Neural cell (in vitro differentiated cells): ENCODE results near the gene CAMK1. TPM values are rescaled to one million over a fixed set of nuclear protein-coding genes. Genes with fewer than 3 reads are reported as not detected.

Experiments
- H2AFZ ChIP-seq: fragments of 200-600, 300-800 bp; sonication (generic), shearing (Covaris generic); 2 replicates; pipeline ENCODE4 v1.6.0; 2014; ENCODE audit warnings: low read depth, mild to moderate bottlenecking, antibody characterized with exemption, low read length, moderate library complexity
- H3F3A ChIP-seq: fragments of 200-600 bp; shearing (Covaris generic); 2 replicates; pipeline ENCODE4 v1.6.1; 2016; ENCODE audit warnings: mild to moderate bottlenecking, moderate library complexity, mixed read lengths, antibody characterized with exemption, low read length; ENCODE audit not compliant: insufficient read depth, poor library complexity, severe bottlenecking
- H3K27ac ChIP-seq: fragments of 200-600, 300-800 bp; sonication (generic), shearing (Covaris generic); 2 replicates; pipeline ENCODE4 v1.5.1; 2014; ENCODE audit warnings: mild to moderate bottlenecking, low read length, moderate library complexity
- H3K27me3 ChIP-seq: fragments of 300-800, 200-600 bp; sonication (generic), shearing (Covaris generic); 2 replicates; pipeline ENCODE4 v1.6.0; 2014; ENCODE audit warnings: mild to moderate bottlenecking, low read depth, low read length, moderate library complexity; ENCODE audit not compliant: insufficient read depth
- H3K36me3 ChIP-seq: fragments of 300-800, 200-600 bp; sonication (generic), shearing (Covaris generic); 2 replicates; pipeline ENCODE4 v1.5.1; 2014; ENCODE audit warnings: mild to moderate bottlenecking, antibody characterized with exemption, low read length, moderate library complexity; ENCODE audit not compliant: insufficient read depth
- H3K4me2 ChIP-seq: fragments of 300-800, 200-600 bp; sonication (generic), shearing (Covaris generic); 2 replicates; pipeline ENCODE4 v1.6.0; 2014; ENCODE audit warnings: mild to moderate bottlenecking, low read length
- H3K4me3 ChIP-seq: fragments of 300-800, 200-600 bp; sonication (generic), shearing (Covaris generic); 2 replicates; pipeline ENCODE4 v1.5.1; 2014; ENCODE audit warnings: mild to moderate bottlenecking, low read length, moderate library complexity
- H3K79me2 ChIP-seq: fragments of 200-600 bp; shearing (Covaris generic); replicated peaks from 2 replicates; pipeline ENCODE4 v1.6.0; 2014; ENCODE audit warnings: mild to moderate bottlenecking, low read length, moderate library complexity; ENCODE audit not compliant: insufficient read depth
- H3K9ac ChIP-seq: fragments of 300-800, 200-600 bp; sonication (generic), shearing (Covaris generic); 2 replicates; pipeline ENCODE4 v1.6.1; 2016; ENCODE audit warnings: mild to moderate bottlenecking, low read length, mixed read lengths
- H3K9me2 ChIP-seq: fragments of 200-600 bp; shearing (Covaris generic); 2 replicates; pipeline ENCODE4 v1.6.1; 2016; ENCODE audit warnings: mild to moderate bottlenecking, low read length, mixed read lengths; ENCODE audit not compliant: insufficient read depth
- H3K9me3 ChIP-seq: fragments of 200-600, 300-800 bp; sonication (generic), shearing (Covaris generic); 2 replicates; pipeline ENCODE4 v1.6.1; 2016; ENCODE audit warnings: mild to moderate bottlenecking, mixed run types, low read length, moderate library complexity, mixed read lengths
- H4K20me1 ChIP-seq: fragments of 200-600 bp; shearing (Covaris generic); 2 replicates; pipeline ENCODE4 v1.6.1; 2016; ENCODE audit warnings: mild to moderate bottlenecking, mixed run types; ENCODE audit not compliant: insufficient read depth
- CTCF ChIP-seq: fragments of 450-650 bp; IDR thresholded peaks from 2 replicates; pipeline ENCODE4 v1.5.1; 2014; ENCODE audit warnings: antibody characterized with exemption, mild to moderate bottlenecking, moderate library complexity; ENCODE audit not compliant: poor library complexity, severe bottlenecking
- EP300 ChIP-seq: fragments of 450-650 bp; conservative IDR thresholded peaks from 2 replicates; pipeline ENCODE4 v1.6.1; 2014; ENCODE audit warnings: antibody characterized with exemption, mild to moderate bottlenecking, moderate library complexity; ENCODE audit not compliant: poor library complexity, severe bottlenecking
- EZH2 ChIP-seq: fragments of 200-600, 300-800 bp; shearing (Covaris generic), sonication (generic); IDR thresholded peaks from 2 replicates; pipeline ENCODE4 v1.6.1; 2014; ENCODE audit warnings: antibody characterized with exemption, low read length, borderline replicate concordance, mild to moderate bottlenecking; ENCODE audit not compliant: insufficient read depth, poor library complexity, severe bottlenecking
- MXI1 ChIP-seq: fragments of 450-650 bp; conservative IDR thresholded peaks from 2 replicates; pipeline ENCODE4 v1.6.1; 2014; ENCODE audit warnings: antibody characterized with exemption, mild to moderate bottlenecking; ENCODE audit not compliant: poor library complexity, severe bottlenecking
- POLR2AphosphoS5 ChIP-seq: IDR thresholded peaks from 2 replicates; pipeline ENCODE4 v1.6.1; 2012
- RAD21 ChIP-seq: fragments of 450-650 bp; conservative IDR thresholded peaks from 2 replicates; pipeline ENCODE4 v1.6.1; 2014; ENCODE audit warnings: antibody characterized with exemption, mild to moderate bottlenecking, moderate library complexity
- REST ChIP-seq: IDR thresholded peaks from 2 replicates; pipeline ENCODE4 v1.6.1; 2012; ENCODE audit warnings: borderline replicate concordance
- SMC3 ChIP-seq: fragments of 450-650 bp; conservative IDR thresholded peaks from 2 replicates; pipeline ENCODE4 v1.6.1; 2014; ENCODE audit warnings: antibody characterized with exemption, mild to moderate bottlenecking, moderate library complexity; ENCODE audit not compliant: poor library complexity
- TAF1 ChIP-seq: IDR thresholded peaks from 2 replicates; pipeline ENCODE4 v1.6.1; 2012; ENCODE audit warnings: low read depth
- polyA plus RNA-seq: library from polyadenylated mRNA; depleted of rRNA; stranded (reverse); fragments of >200 nt; gene quantifications from 2 replicates; pipeline ENCODE4 v1.2.3, GENCODE V29; 2014

Gene CAMK1
- polyA plus RNA-seq, 1 donor from 2014 or later, result 18.7 TPM

GRCh38 chr3:9809615-9810432 is 40.1 kb upstream of the CAMK1 start, which contains the start of gene TTLL3:
Gene TTLL3 (plus strand): TSS chr3:9810262. CDS start chr3:9810662, 400 bp downstream.
- no peak for TF ChIP-seq CTCF
- no peak for TF ChIP-seq SMC3
- TF ChIP-seq RAD21, result no peak
- TF ChIP-seq EP300, result no peak
- TF ChIP-seq TAF1, result no peak
- TF ChIP-seq POLR2AphosphoS5, result peak; percentile 17
- Histone ChIP-seq H3K4me2 (peak within 1 kb of the TSS; percentile 10), H3F3A (no peaks in the 10 kb centered on the region), H4K20me1 (no peaks in the 10 kb centered on the region), H3K27me3 (no peaks in the 10 kb centered on the region), H3K9me3 (no peaks in the 10 kb centered on the region), H3K4me3 (peak within 1 kb of the TSS; percentile 66), H3K27ac (no peak within 1 kb of the TSS), H2AFZ (peak within 1 kb of the TSS; percentile 52), H3K36me3 (no peaks in the 10 kb centered on the region), H3K79me2 (no peaks in the 10 kb centered on the region), H3K9ac (peak within 1 kb of the TSS; percentile 66), H3K9me2 (no peaks in the 10 kb centered on the region)

GRCh38 chr3:9809239-9809614 is 39.5 kb upstream of the CAMK1 start:
- Histone ChIP-seq H2AFZ (peak overlapping the region; percentile 52), H3K9me2 (no peaks in the 10 kb centered on the region)
- TF ChIP-seq EP300, result no peak
- no peak for TF ChIP-seq MXI1
- no peak for TF ChIP-seq EZH2
- TF ChIP-seq RAD21, result no peak
- no peak for TF ChIP-seq CTCF
- no peak for TF ChIP-seq REST
- no peak for TF ChIP-seq POLR2AphosphoS5
- TF ChIP-seq SMC3, result no peak
- TF ChIP-seq TAF1, result no peak

More at GRCh38 chr3:9809239-9809614, 39.5 kb upstream of the CAMK1 start:
- Histone ChIP-seq H3K4me3 (peak overlapping the region; percentile 66), H3K4me2 (no peak overlapping the region), H3K9me3 (no peaks in the 10 kb centered on the region), H3K79me2 (no peaks in the 10 kb centered on the region), H3F3A (no peaks in the 10 kb centered on the region), H3K27ac (no peak overlapping the region), H3K36me3 (no peaks in the 10 kb centered on the region), H3K27me3 (no peaks in the 10 kb centered on the region), H3K9ac (peak overlapping the region; percentile 66), H4K20me1 (no peaks in the 10 kb centered on the region)
